ENCODE data around the gene HSPB2.
A peak's percentile ranks its signal among the peaks of the same experiment; 100 is the strongest.
"Not testable (repeated sequence)": the region's sequence is repeated elsewhere in the genome, so short reads cannot be mapped to it uniquely, and the experiment has no call there.

HSPB2 gene, protein sequence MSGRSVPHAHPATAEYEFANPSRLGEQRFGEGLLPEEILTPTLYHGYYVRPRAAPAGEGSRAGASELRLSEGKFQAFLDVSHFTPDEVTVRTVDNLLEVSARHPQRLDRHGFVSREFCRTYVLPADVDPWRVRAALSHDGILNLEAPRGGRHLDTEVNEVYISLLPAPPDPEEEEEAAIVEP

DNA sequence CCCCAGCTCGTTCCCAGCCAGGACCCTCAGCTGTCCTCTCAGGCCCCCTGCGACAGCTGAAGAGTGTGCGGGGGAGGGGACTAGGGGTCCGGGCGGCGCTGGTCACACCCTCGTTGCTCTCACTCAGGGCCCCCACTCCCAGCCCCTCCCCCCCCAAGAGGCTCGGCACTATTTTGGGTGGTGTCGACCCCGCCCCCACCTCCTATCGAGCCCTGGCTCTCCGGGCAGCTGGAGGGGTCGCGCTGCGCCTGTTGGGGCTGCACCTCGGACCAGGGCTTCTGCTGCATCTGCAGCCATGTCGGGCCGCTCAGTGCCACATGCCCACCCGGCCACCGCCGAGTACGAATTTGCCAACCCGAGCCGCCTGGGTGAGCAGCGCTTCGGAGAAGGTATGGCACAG lies at the start of gene HSPB2:
HSPB2 (plus strand) TSS at position 200 of the 400 bp plus-strand sequence; CDS start at position 296, 96 bp downstream.
- DNase-seq (ENCODE audit: low spot score), result no peak

DNA sequence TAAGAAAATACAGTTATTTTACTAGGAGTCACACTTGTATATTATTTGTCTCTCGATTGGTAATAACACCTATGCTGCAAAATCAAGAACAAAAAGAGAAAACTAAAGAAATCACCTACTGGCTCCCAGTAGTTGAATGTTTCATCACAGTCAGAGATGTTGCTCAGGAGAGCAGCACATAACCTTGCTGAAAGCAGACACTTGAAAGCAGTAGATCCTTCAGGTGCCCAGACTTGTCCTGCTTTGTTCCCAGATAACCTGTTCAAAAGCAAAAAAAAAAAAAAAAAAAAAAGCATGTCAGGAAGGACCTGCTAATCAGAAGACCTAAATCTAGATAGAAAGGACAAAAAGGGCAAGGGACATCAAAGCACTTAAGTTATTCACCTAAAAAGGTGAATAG lies 42.4 kb upstream of the HSPB2 start:
- DNase-seq (ENCODE audit: low spot score), result no peak

DNA sequence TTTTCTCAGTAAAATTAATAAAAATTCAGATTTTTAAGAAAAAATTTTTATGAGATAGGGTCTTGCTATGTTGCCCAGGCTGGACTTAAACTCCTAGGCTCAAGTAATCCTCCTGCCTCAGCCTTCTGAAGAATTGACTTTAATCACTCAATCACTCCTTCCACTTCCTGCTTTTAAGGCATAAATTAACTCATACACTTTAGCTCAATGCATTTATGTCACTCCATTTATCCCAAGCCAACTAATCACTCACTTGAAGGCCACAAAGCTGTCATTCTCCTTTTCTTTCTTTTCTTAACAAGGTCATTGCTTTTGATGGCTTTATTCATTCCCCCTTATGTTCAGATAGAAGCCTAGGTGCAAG lies 42.0 kb upstream of the HSPB2 start:
- no peak for DNase-seq (ENCODE audit: low spot score)

DNA sequence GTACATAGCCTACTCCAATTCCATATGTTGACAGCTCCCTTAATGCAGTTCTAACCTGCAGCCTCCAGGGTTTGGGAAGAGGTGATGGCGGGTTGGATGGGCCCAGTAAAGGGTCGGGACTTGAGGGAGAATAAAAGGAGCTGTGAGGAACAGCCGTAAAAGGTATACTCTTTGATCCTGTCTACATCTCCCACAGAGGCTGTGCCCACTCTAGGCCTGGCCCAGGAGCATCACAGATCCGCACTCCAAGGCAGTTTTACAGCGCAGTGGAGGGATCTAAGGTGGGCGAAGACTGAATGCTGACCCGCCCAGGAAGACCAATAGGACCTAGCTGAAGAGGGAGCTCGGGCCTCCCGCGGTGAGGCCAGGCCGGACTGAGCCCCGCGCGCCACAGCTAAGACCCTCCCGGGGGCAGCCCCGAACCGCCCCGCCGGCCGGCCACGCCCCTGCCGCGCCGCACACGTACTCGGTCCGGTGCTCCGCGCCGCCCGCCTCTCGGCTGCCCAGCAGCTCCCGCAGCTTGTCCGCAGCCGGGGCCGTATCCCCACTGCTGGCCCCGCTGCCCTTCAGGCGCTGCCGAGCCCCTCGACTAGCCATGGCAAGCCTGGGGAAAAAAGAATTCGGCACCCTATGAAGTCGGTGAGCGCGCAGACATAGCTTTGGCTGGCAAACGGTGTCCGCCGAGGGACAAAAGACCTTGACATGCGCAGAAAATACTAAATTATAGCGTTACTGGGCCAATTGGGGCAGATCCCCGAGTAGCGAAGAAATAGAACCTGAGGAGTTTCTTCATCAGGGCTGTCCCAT lies 41.4 kb upstream of the HSPB2 start, which contains the start of gene ALG9:
ALG9 (minus strand) TSS at position 696 of the 807 bp plus-strand sequence; CDS start at position 597, 99 bp downstream.
- DNase-seq (ENCODE audit: low spot score), result peak; percentile 92

DNA sequence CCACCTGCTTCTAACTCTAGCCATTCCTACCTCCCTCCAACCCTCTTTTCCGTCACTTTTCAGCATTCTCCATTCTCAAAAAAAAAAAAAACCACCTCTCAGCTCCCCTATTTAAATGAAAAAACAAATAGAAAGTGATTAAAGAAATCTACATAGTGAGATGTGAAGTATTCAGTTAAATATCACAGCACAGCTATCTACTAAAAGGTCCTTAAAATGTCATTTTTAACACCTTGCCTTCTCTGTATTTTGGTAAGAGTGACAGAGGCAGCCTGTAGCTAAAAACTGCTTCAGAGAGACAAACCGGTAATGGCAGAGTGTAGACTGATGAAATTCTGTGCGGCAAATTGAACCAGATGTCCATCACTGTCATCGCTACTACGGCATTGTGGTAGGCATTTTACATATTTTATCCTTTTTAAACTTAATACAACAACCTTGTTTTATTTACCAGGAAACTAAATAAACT lies 40.8 kb upstream of the HSPB2 start:
- no peak for DNase-seq (ENCODE audit: low spot score)

DNA sequence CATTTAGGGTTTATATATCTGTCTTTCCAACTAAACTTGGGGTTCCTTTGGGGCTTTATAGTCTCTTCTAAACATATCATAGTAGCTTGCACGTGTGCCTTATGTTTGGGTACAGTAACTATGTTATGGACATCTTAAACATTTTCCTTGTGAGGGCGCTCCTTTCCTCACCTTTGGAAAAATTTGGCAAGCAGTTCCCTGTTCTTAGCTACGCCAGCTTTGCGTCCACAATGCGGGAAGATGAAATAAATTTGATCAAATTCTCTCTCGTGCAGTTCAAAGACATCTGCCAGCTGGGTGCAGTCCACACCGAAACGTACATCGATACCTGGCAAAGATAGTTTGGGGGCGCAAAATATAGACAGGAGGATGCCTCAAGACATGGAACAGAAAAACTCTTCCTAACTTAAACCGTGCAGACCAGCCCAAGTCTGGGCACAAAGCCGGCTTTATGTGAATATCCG lies 34.1 kb upstream of the HSPB2 start:
- DNase-seq (ENCODE audit: low spot score), result no peak

DNA sequence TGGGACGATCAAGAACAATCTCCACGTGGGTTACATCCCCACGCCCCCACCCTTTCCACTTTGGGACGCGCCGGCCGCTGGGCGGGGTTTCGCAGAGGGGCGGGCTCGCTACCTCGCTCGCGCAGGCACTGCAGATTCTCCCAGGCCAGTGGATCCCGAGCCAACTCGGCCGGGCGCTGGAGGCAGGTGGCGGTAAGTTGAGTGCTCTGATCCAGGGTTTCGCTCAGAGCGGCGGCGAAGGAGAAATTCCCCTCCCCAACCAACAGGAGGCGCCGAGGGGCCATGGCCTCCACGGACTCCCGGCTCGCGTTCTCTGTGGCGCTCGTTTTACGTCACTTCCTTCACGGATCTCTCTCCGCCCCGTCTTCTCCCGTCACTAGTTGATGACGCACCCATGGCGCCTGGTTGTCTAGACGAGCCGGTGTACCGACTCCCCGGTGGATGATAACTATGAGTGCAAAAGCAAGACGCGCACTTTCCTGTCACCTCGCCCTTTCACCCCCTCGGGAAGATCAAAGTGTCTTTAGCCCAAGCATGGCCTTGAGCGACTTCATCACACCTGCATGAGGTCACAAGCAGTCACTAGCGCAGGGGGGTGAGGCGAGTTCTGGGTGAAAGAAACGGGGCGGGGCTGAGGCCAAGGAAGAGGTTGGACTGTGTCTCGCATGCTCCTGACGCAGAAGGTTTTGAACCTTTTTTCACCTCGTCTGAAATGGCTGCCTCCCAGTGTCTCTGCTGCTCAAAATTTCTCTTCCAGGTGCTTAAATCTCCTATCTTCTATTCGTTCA lies 33.5 kb upstream of the HSPB2 start, which contains the start of the genes CFAP68 and FDXACB1:
CFAP68 (plus strand) TSS at position 693 of the 788 bp plus-strand sequence; CDS start at position 713, 20 bp downstream.
FDXACB1 (minus strand) TSS at position 317 of the 788 bp plus-strand sequence; CDS start at position 284, 33 bp downstream.
- DNase-seq (ENCODE audit: low spot score), result peak; percentile 94

DNA sequence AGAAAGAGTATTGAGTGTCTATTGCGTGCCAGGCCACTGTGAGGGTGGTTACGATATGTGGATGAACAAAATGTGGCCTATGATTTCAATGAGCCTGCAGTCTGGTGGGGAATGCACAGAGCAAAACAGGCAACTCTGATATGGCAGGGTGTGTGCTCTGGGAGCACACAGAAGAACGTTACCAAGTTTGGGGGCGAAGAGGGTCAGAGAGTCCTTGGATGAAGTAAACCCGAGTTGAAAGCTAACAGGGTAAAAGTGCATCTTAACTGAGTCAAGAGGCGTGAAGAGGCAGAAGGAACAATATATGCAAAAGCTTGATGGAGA lies 32.9 kb upstream of the HSPB2 start:
- no peak for DNase-seq (ENCODE audit: low spot score)

DNA sequence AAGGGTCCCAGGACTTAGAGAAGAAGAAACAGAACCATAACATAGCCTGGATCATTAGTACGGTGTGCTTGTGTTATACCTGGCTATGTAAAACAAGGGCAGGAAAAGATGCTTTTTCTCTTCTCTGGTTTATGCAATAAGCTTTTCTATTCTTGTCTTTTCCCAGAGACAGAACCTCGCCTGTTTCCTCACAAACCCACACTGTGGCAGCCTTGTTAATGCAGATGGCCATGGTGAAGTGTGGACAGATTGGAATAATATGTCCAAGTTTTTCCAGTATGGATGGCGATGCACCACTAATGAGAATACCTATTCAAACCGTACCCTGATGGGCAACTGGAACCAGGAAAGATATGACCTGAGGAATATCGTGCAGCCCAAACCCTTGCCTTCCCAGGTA lies 30.3 kb upstream of the HSPB2 start:
- DNase-seq (ENCODE audit: low spot score), result no peak

DNA sequence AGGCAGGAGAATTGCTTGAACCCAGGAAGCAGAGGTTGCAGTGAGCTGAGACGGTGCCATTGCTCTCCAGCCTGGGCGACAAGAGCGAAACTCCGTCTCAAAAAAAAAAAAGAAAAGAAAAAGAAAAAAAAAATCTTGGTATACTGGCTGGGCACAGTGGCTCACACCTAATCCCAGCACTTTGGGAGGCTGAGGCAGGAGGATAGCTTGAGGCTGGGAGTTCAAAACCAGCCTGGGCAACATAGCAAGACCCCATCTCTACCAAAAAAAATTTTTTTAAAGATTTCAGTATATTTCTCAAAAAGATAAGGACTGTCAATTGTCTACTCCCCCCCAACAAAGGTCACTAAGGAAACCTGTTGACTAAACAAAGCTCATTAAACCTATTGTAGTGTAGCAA lies 27.5 kb upstream of the HSPB2 start:
- DNase-seq (ENCODE audit: low spot score), result not testable (repeated sequence)

DNA sequence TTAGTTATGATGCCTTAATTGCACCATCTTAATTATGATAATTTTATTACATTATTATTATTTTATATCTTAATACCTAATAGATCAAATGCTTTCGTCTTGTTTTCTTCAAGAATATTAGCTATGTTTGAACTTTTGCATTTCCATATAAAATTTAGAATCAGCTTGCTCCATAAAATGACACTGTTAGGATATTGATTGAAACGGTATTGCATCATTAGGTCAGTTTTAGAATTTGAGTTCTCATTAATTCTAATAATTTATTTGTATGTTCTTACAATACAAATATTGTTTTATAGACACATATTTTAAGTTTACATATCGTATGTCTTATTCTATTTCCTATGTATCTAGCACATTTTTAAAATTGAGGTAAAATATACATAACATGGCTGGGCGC lies 26.5 kb upstream of the HSPB2 start:
- no peak for DNase-seq (ENCODE audit: low spot score)

DNA sequence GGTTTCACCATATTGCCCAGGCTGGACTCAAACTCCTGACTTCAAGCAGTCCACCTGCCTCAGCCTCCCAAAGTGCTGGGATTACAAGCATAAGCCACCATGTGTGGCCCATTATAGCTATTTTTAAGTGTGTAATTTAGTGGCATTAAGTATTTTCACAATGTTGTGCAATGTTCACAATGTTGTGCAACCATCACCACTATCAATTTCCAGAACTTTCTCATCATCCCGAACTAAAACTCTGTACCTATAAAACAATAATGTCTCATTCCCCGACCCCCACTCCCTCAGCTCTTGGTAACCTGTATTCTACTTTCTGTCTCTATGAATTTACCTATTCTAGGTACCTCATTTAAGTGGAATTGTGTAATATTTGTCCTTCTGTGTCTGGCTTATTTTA lies 25.7 kb upstream of the HSPB2 start:
- DNase-seq (ENCODE audit: low spot score), result no peak

DNA sequence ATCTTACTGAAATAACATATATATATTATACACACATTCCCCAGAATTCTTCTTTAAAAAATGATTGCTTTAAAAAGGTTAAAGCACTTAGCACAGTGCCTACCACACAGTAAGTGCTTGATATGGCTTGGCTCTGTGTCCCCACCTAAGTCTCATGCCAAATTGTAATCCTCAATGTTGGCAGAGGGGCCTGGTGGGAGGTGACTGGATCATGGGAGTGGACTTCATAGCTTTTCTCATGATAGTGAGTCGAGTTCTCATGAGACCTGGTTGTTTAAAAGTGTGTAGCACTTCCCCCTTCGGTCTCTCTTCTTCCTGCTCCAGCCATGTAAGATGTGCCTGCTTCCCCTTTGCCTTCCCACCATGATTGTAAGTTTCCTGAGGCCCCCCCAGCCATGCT lies 7.1 kb upstream of the HSPB2 start:
- no peak for DNase-seq (ENCODE audit: low spot score)

DNA sequence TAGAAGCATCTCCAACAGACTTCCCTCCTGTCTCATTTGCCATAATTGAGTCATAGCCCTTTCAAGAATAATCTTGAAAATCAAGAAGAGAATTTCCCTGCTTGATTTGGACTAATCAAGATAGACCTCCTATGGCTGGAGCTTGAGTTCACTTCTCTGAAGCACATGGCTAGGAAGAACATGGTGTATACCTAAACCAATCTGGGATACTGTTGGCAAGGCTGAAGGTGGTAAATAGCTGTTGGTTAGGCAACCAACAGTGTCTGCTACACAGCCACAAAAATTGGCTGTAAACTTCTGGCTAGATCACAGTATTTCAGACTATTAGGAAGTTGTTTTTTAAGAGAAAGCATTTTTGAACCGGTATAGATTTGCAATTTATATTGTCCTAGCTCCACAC lies 5.9 kb upstream of the HSPB2 start:
- DNase-seq (ENCODE audit: low spot score), result no peak

DNA sequence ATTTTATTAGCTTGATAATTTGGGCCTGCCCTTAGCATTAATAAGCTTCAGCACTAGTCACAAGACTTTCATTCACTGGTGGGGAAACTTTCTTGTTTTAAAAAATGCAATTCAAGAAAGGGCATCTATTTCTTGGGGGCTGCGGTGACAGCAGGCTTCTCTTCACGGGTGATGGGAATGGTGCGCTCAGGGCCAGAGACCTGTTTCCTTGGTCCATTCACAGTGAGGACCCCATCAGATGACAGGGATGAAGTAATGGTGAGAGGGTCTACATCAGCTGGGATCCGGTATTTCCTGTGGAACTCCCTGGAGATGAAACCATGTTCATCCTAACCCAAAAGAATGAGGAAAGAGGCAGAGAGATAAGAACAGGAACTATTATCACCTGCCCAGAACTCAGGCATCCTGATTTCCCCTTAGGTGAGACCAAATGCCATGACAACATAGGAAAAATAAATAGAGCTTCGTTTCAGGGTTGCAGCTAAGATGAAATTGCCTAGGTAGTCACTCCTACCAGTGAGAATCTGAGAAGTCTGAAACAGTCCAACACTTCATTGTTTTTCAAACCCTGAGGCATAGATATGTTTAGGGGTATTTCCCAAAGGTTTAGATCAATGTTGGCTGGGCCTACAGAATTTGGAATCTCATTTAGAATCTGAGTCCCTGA lies 3.8 kb upstream of the HSPB2 start:
- DNase-seq (ENCODE audit: low spot score), result no peak

DNA sequence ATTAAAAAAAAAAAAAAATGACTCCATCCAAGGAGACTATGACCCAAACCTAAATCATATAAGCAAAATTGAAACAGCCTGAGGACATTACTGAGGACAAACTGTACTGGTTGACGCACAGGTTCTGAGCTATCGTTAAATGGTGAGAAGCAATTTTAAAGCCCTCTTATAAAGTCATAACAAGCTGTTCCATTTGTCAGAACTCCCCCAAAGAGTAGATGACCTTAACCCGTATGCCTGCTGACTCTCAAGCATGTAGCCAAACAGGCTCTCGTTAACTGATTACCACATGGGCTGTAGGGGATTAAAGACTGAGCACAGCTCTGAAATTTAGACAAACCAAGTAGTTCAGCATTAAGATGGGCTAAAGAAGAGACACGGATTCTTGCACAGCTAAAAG lies 3.2 kb upstream of the HSPB2 start:
- no peak for DNase-seq (ENCODE audit: low spot score)

DNA sequence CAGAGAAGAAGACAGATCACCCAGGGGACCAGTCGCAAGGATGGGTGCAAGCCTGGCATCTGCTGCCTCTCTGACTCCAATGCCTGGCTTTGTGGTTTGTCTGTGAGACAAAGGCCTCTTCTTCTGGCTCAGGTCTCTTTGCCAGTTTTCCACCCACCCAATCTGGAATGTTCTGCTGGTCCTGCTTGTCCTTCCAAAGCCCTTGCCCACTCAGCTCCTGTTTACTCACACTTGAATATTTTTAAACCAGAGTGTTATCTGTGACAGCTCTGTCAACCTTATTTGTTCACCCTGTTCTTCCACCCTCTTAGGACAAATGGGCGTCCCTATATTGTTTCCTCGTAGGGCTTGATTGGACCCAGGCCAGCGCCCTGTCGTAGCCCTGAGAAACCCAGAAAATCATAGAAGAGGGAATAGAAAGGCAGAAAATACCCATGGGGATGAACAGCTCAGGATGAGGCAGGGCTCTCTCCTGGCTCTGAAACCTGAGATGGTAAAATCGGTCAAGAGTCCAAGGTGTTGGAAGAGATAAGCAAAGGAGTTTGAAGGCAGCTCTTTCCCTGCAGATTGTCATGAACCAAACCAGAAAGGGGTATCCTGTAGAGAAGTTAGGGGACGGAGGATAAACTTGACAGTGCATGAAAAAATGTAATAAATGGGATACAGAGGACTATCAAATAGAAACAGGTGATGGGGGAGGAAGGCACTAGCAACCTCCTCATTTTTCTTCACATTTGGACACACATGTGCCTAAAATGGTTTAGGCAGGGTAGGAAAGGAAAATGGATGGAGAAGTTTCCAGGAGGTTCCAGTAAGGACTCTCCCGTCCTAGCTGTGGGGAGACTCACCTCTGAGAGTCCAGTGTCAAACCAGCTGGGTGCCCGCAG lies 1.6 kb upstream of the HSPB2 start:
- DNase-seq (ENCODE audit: low spot score), result no peak

DNA sequence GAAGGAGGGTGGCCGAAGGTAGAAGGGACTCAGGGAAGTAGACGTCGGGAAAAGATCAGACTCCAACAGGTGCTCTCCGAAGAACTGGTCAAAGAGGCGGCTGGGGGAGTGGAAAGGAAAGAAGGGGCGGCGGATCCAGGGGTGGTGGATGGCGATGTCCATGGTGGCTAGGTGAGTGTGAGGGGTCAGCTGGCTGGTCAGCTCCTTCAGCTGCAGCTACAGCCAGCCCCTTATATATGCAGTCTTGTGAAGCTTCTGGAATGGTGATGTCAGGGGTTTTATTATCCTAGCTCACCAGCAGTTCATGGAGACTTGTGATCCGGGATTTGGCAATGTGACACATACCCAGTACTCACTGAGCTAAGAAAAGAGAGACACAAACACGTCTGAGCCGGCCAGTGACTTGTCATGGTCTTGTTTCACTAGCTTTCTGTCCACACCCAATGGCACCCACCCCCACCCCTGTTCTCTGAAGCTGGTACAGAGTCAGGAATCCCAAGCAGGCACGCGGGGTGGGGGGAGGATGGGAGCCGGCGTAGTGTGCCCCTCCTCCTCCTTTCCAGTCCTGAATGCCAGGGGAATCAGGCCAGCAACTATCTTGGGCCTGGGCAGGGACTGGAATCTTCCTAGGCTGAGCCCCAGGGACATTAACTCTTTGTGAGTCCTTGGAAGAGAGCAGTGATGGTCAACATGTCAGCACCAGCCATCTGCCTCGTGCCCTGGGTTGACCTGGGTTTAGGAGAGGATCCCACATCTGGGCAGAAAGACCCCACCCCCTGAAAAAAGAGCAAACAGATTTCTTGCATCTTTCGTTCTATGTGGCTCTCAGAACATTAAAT lies 752 bp upstream of the HSPB2 start, which contains the start of gene CRYAB:
CRYAB (minus strand) TSS at position 208 of the 839 bp plus-strand sequence; CDS start at position 162, 46 bp downstream.
- DNase-seq (ENCODE audit: low spot score), result no peak

DNA sequence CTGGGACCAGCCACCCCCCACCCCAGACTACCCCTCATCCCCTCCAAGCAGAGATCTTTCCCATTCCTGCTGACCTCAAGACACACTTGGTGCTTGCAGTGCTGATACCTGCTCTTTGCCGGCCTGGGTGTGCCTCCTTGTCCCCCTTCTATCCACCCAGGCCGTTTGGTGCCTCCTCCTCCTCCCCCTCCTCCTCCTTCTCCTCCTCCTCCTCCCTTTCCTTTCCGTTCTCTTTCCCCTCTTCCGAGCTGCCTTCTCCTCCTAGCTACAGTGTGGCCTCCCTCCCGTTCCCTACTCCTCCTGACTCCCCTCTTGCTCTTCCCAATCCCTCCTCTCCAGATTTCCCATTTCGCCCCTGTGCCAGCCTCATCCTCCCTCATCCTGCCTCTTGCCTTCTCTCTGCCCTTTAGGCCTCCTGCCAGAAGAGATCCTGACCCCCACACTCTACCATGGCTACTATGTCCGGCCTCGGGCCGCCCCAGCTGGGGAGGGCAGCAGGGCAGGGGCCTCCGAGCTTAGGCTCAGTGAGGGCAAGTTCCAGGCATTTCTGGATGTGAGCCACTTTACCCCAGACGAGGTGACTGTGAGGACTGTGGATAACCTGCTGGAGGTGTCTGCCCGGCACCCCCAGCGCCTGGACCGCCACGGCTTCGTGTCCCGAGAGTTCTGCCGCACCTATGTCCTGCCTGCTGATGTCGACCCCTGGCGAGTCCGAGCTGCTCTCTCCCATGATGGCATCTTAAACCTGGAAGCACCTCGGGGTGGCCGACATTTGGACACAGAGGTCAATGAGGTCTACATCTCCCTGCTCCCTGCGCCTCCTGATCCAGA lies 712 bp downstream of the HSPB2 start:
- DNase-seq (ENCODE audit: low spot score), result no peak
